Endodermal cell (in vitro differentiated cells): ENCODE measurements around the gene CCDC112. TPM values are rescaled to one million over a fixed set of nuclear protein-coding genes. Genes with fewer than 3 reads are reported as not detected.
"Not testable (repeated sequence)": the region's sequence is repeated elsewhere in the genome, so short reads cannot be mapped to it uniquely, and the experiment has no call there.

Experiments used
- DNase-seq: peaks from one replicate; pipeline ENCODE4 v3.0.0-alpha.2; 2017
- H3K27ac ChIP-seq: 2 replicates; pipeline ENCODE4 v1.5.1; 2013; ENCODE audit warnings: mild to moderate bottlenecking, low read depth, low read length, moderate library complexity
- H3K27me3 ChIP-seq: 2 replicates; pipeline ENCODE4 v1.6.1; 2013; ENCODE audit warnings: mild to moderate bottlenecking, low read length, moderate library complexity; ENCODE audit not compliant: insufficient read depth, control insufficient read depth, poor library complexity, severe bottlenecking
- H3K36me3 ChIP-seq: 2 replicates; pipeline ENCODE4 v1.7.0; 2013; ENCODE audit warnings: mild to moderate bottlenecking, low read length, moderate library complexity; ENCODE audit not compliant: control insufficient read depth, insufficient read depth
- H3K4me1 ChIP-seq: one replicate; pipeline ENCODE4 v1.7.0; 2013; ENCODE audit warnings: low read length; ENCODE audit not compliant: control insufficient read depth, insufficient read depth
- H3K4me3 ChIP-seq: 2 replicates; pipeline ENCODE4 v1.5.1; 2013; ENCODE audit warnings: mild to moderate bottlenecking, low read length, moderate library complexity
- H3K9ac ChIP-seq: 2 replicates; pipeline ENCODE4 v1.6.1; 2013; ENCODE audit warnings: mild to moderate bottlenecking, low read length, moderate library complexity; ENCODE audit not compliant: poor library complexity, severe bottlenecking; ENCODE audit errors: extremely low read depth
- H3K9me3 ChIP-seq: 2 replicates; pipeline ENCODE4 v1.6.1; 2013; ENCODE audit warnings: mild to moderate bottlenecking, low read length, moderate library complexity; ENCODE audit not compliant: control insufficient read depth
- H3K27ac Mint-ChIP-seq: 2 replicates; pipeline ENCODE4 v1.8.0; 2020; ENCODE audit warnings: mixed read lengths
- H3K27me3 Mint-ChIP-seq: 2 replicates; pipeline ENCODE4 v1.8.0; 2021; ENCODE audit warnings: mild to moderate bottlenecking, mixed read lengths; ENCODE audit not compliant: insufficient read depth
- H3K36me3 Mint-ChIP-seq: 2 replicates; pipeline ENCODE4 v1.8.0; 2020; ENCODE audit warnings: low read depth, mixed read lengths
- H3K4me1 Mint-ChIP-seq: 2 replicates; pipeline ENCODE4 v1.8.0; 2020; ENCODE audit warnings: mixed read lengths
- H3K4me3 Mint-ChIP-seq: 2 replicates; pipeline ENCODE4 v1.8.0; 2020; ENCODE audit warnings: mild to moderate bottlenecking, moderate library complexity, mixed read lengths
- H3K9me3 Mint-ChIP-seq: 2 replicates; pipeline ENCODE4 v1.8.0; 2020; ENCODE audit warnings: mild to moderate bottlenecking, mixed read lengths
- WGBS, 2 experiments: methylation state at CpG; one replicate each; pipeline versions ENCODE4 v1.1.5 to v1.1.7; 2013; ENCODE audit warnings: missing lambda C conversion rate in 2 of 2, mixed read lengths in 1 of 2; ENCODE audit not compliant: insufficient coverage in 1 of 2, insufficient read length in 1 of 2; 5-methylcytosine and 5-hydroxymethylcytosine counted together
- total RNA-seq, 2 donors: library from RNA; stranded (reverse); fragmentation: NEBNext Ultra II Directional in 1 of 2; extraction: Animal tissue kit (Norgen Biotek cat#: 25700) in 1 of 2; gene quantifications; 2 replicates in 1 of 2; 3 replicates in 1 of 2; pipeline ENCODE4 v1.2.1, GENCODE V29; 2021
- TF ChIP-seq, protein P1 (sequence below): fragments of 200-600 bp; sonication (generic); conservative IDR thresholded peaks from 2 replicates; pipeline ENCODE4 v1.5.0; 2021; ENCODE audit warnings: antibody characterized with exemption, mild to moderate bottlenecking

The CCDC112 gene
- total RNA-seq, 2 donors from 2014 or later: 6.8 to 7.3 TPM

- Histone ChIP-seq H3K4me1 (no peaks in the 10 kb centered on the region), H3K27me3 (no peaks in the 10 kb centered on the region), H3K9ac (no peak overlapping the region), H3K27ac (no peak overlapping the region), H3K36me3 (no peaks in the 10 kb centered on the region), H3K9me3 (no peaks in the 10 kb centered on the region), H3K4me3 (no peak overlapping the region)
- Mint-ChIP-seq H3K36me3 (no peaks in the 10 kb centered on the region), H3K27ac (no peak overlapping the region), H3K9me3 (no peaks in the 10 kb centered on the region), H3K27me3 (no peaks in the 10 kb centered on the region), H3K4me1 (peaks cover 10% of the 10 kb centered on the region), H3K4me3 (no peak overlapping the region)
- DNase-seq: peak; percentile 75
- TF ChIP-seq, protein P1, sequence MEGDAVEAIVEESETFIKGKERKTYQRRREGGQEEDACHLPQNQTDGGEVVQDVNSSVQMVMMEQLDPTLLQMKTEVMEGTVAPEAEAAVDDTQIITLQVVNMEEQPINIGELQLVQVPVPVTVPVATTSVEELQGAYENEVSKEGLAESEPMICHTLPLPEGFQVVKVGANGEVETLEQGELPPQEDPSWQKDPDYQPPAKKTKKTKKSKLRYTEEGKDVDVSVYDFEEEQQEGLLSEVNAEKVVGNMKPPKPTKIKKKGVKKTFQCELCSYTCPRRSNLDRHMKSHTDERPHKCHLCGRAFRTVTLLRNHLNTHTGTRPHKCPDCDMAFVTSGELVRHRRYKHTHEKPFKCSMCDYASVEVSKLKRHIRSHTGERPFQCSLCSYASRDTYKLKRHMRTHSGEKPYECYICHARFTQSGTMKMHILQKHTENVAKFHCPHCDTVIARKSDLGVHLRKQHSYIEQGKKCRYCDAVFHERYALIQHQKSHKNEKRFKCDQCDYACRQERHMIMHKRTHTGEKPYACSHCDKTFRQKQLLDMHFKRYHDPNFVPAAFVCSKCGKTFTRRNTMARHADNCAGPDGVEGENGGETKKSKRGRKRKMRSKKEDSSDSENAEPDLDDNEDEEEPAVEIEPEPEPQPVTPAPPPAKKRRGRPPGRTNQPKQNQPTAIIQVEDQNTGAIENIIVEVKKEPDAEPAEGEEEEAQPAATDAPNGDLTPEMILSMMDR: no peak
- 70% methylated on average over 8 of the region's 8 CpGs; no CpG with 5 or more reads in 1 of the 2 experiments for WGBS, 2 experiments
Measured at GRCh38 chr5:115329475-115329874, 33.0 kb upstream of the CCDC112 start.

DNA sequence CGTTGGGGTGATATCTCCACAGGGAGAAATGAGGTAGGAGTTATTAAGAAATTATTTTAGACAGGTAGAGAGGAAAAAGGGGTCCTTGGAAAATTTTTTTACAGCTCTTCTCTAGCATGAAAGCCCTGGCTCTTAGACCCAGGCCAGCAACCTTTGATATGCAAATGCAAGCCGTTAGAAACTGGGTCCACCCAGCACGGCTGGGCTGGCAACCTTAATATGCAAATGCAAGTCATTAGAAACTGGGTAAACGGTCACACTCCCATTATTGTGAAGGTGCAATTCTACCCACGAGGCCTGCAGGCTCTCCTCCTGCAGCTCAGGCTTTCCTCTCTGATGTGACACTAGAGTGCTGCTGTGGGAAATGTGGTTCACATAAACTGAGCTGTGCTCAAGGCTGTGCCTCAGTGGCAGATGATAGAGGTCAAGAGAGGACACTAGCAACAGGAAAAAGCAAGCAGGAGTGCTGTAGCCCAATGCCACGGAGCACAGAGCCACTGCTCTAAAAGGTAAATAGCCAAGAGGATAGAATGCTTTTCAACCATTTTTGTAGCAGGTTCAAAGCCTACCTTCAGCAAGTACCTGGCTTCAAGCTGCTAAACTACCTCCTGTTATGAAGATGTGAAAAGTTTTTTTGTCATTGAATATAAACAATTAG lies 32.3 kb upstream of the CCDC112 start:
- H3K36me3 ChIP-seq, H3K27ac ChIP-seq, H3K36me3 Mint-ChIP-seq, H3K4me3 Mint-ChIP-seq, H3K4me1 ChIP-seq, H3K27me3 Mint-ChIP-seq, H3K4me3 ChIP-seq, H3K9ac ChIP-seq, H3K9me3 Mint-ChIP-seq, H3K4me1 Mint-ChIP-seq, H3K9me3 ChIP-seq, H3K27ac Mint-ChIP-seq, H3K27me3 ChIP-seq: not testable (repeated sequence)
- peak; percentile 81 for DNase-seq
- 41% methylated on average over 6 of the region's 6 CpGs; no CpG with 5 or more reads in 1 of the 2 experiments for WGBS, 2 experiments

- Histone ChIP-seq H3K36me3 (no peaks in the 10 kb centered on the region), H3K9me3 (no peaks in the 10 kb centered on the region), H3K4me3 (no peak overlapping the region), H3K9ac (no peak overlapping the region), H3K4me1 (no peaks in the 10 kb centered on the region), H3K27ac (no peak overlapping the region), H3K27me3 (no peaks in the 10 kb centered on the region)
- WGBS, 2 experiments: 83 to 100% methylated on average over 1 to 3 of the region's 3 CpGs
- Mint-ChIP-seq H3K4me3 (no peak overlapping the region), H3K27ac (no peak overlapping the region), H3K9me3 (no peaks in the 10 kb centered on the region), H3K27me3 (no peaks in the 10 kb centered on the region), H3K4me1 (peaks cover 10% of the 10 kb centered on the region), H3K36me3 (no peaks in the 10 kb centered on the region)
- DNase-seq: no peak
- TF ChIP-seq, protein P1: no peak
Measured at GRCh38 chr5:115325296-115325959, 29.0 kb upstream of the CCDC112 start.
